Heart right ventricle (tissue), 16 donors: ENCODE results near the gene SPSB2. TPM values are rescaled to one million over a fixed set of nuclear protein-coding genes. Genes with fewer than 3 reads are reported as not detected.
A peak's percentile ranks its signal among the peaks of the same experiment; 100 is the strongest.

Experiments
- ATAC-seq, 8 donors: fragments of 200-7000 bp; cut with Tn5 transposase; one replicate each; pipeline ENCODE4 v1.9.1; 2020; ENCODE audit warnings: mild to moderate bottlenecking in 8 of 8, moderate library complexity in 8 of 8, moderate number of reproducible peaks in 1 of 8
- DNase-seq, 2 donors: peaks; one replicate each; pipeline ENCODE4 v3.0.0-alpha.2; 2020
- H3K27ac ChIP-seq, 10 donors: fragments of 200-600 bp; sonication (generic) in 2 of 10; one replicate each; pipeline versions ENCODE4 v1.5.0 to v1.8.0; 2020 to 2022; ENCODE audit warnings: mild to moderate bottlenecking in 3 of 10
- H3K27me3 ChIP-seq, 7 donors: fragments of 200-600 bp; one replicate each; pipeline ENCODE4 v1.8.0; 2021 to 2022; ENCODE audit warnings: mild to moderate bottlenecking in 2 of 7
- H3K36me3 ChIP-seq, 9 donors: fragments of 200-600 bp; sonication (generic) in 1 of 9; one replicate each; pipeline versions ENCODE4 v1.5.0 to v1.8.0; 2020 to 2022; ENCODE audit warnings: mild to moderate bottlenecking in 2 of 9
- H3K4me1 ChIP-seq, 9 donors: fragments of 200-600 bp; sonication (generic) in 1 of 9; one replicate each; pipeline versions ENCODE4 v1.5.0 to v1.8.0; 2020 to 2022; ENCODE audit warnings: mild to moderate bottlenecking in 4 of 9
- H3K4me3 ChIP-seq, 10 donors: fragments of 200-600 bp; sonication (generic) in 2 of 10; one replicate each; pipeline versions ENCODE4 v1.5.0 to v1.8.0; 2020 to 2022; ENCODE audit warnings: mild to moderate bottlenecking in 7 of 10, moderate library complexity in 2 of 10
- H3K9me3 ChIP-seq, 11 donors: fragments of 200-600 bp in 10 of 11; sonication (generic) in 2 of 11; one replicate each; pipeline versions ENCODE4 v1.5.0 to v1.8.0; 2013 to 2022; ENCODE audit warnings: mild to moderate bottlenecking in 2 of 11, control low read depth in 1 of 11, moderate library complexity in 1 of 11
- WGBS, 2 donors: extraction: QIAGEN DNeasy Blood & Tissue Kit; methylation state at CpG; one replicate each; pipeline ENCODE4 v1.1.7; 2013; ENCODE audit warnings: inconsistent platforms in 1 of 2; 5-methylcytosine and 5-hydroxymethylcytosine counted together
- intact Hi-C, 10 donors: fragments of 100-400 bp; cut with DNase I; formaldehyde crosslinking; loops; one replicate each; pipeline versions ENCODE4 v1.11.1 to v1.14.2; 2022
- long read RNA-seq, 3 donors: library from polyadenylated mRNA; unstranded; transcript quantifications; one replicate each; pipeline ENCODE4 v2.0.0, GENCODE V29; 2020 to 2021
- polyA plus RNA-seq, 2 donors: library from polyadenylated mRNA; stranded (reverse); fragments of 200-250 nt; gene quantifications; one replicate each; pipeline ENCODE4 v1.2.3, GENCODE V29; 2013
- total RNA-seq, 10 donors: library from RNA; stranded (reverse); fragmentation: NEBNext Ultra II Directional in 3 of 10; extraction: Animal tissue kit (Norgen Biotek cat#: 25700) in 3 of 10; gene quantifications; one replicate each; pipeline versions ENCODE4 v1.2.1 to v1.2.4, GENCODE V29; 2021 to 2023
- TF ChIP-seq, protein P1 (sequence below), 9 donors: fragments of 200-600 bp; sonication (generic) in 2 of 9; IDR thresholded peaks; one replicate each; pipeline versions ENCODE4 v1.5.0 to v1.8.0; 2021 to 2022; ENCODE audit warnings: antibody characterized with exemption in 9 of 9, mild to moderate bottlenecking in 5 of 9, moderate library complexity in 1 of 9
- donor health status: Arrhythmogenic right ventricular cardiomyopathy.
- donor health status: ischemic (EF 13 %, LVEDD 7.1; RV severe dilation, severe dysfunction).
- donor health status: healthy with polysubstance abuse.
- donor health status: DM: no; HTN: yes; CAD: no.
- donor health status: DM: no; HTN: no; CAD: no.
- donor health status: ischemic (EF 25% LVEDD 6.9; RV normal size, moderate dysfunction).
- donor health status: ischemic (EF 25% LVEDD 5.7; RV mildly dilated, moderate dysfunction).
- donor health status: healthy.
- donor health status: DM: yes; HTN: yes; CAD: no.
- donor health status: Ischemic cardiomyopathy.
- donor health status: ischemic (EF 35%, LVEDD 5.7; RV mildly dilated, moderate dysfunction).
- donor health status: nonischemic (EF 11% LVEDD 7.7; RV severe dilation, severe dysfunction).
- donor health status: DM: yes; HTN: yes; CAD: no.
- donor health status: PGD.
- donor health status: ischemic (EF 29% LVEDD 5.4; RV normal size, mild dysfunction).
- donor health status: nonischemic (EF 23%, LVEDD 6.1; RV moderate dilation, normal function).

SPSB2 gene, protein sequence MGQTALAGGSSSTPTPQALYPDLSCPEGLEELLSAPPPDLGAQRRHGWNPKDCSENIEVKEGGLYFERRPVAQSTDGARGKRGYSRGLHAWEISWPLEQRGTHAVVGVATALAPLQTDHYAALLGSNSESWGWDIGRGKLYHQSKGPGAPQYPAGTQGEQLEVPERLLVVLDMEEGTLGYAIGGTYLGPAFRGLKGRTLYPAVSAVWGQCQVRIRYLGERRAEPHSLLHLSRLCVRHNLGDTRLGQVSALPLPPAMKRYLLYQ
- total RNA-seq: 1 to 10 TPM; 2.0 to 5.6 (median 3.4) TPM
- polyA plus RNA-seq: 1 to 10 TPM; 5.4 to 5.6 TPM
- long read RNA-seq, donor 1, partial matches to known transcripts: 1 of 2 reads
- long read RNA-seq, donor 1, other reads (novel, unspliced or antisense): 0 of 2 reads
- long read RNA-seq, donor 2, partial matches to known transcripts: 1 of 9 reads
- long read RNA-seq, donor 2, other reads (novel, unspliced or antisense): 3 of 9 reads
- long read RNA-seq, donor 3, transcript SPSB2-205 (3 exons, 1,236 nt): major isoform, 6 of 11 reads
- long read RNA-seq, donor 3, partial matches to known transcripts: 4 of 11 reads
- long read RNA-seq, donor 3, other reads (novel, unspliced or antisense): 1 of 11 reads

DNA sequence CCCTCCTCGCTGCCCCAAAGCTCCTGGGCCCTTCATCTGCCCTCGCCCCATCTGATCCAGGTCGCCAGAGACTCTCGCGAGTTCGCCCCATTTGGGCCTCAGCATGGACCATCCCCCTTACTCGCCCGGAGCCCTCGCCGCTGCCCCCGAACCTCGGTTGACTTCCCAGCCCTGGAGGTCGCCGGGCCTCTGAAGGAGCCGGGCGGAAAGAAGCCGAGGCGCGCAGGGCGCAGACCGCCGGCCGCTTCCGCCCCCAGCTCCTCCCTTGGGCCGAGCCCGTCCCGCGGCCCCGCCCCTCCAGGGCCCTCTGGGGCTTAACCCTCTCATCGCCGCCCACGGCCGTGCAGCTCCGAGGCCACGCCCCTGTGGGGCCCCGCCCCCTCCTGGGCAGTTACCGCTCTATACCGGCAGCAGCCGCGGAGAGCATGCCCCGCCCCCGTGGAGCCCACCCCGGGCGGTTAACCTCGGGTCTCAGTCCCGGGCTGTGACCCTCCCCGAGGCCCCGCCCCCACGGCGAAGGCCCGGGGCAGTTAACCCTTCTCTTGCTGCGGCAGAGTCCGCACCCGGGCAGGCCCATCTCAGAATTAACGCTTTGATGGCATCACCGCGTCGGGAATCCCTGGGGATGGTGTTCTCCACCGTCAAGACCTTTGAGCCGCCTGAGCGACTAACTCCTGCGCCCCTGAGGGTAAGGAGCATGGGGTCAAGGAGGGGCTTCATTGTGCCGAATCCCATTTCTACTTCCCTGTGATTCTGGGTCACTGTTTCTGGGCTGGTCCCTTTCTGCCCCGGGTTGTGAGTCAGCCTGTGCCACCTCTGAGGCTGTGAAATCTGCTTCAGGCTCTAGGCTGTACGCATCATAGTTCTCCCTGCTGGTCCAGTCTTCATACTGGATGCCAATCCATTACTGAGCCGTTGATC lies at the start of gene SPSB2:
Gene SPSB2 (minus strand): TSS at position 210 of the 921 bp plus-strand sequence. CDS start 402 bp downstream, outside the sequence.
- Histone ChIP-seq H3K4me1 (peaks cover 24 to 58% (median 45%) of the 10 kb centered on the region in 9 donors), H3K4me3 (peak within 1 kb of the TSS; percentile 66 to 95 (median 80)), H3K27ac (peak within 1 kb of the TSS; percentile 50 to 91 (median 89)), H3K36me3 (peaks cover 0 to 61% (median 18%) of the 10 kb centered on the region in 9 donors), H3K9me3 (no peaks in the 10 kb centered on the region), H3K27me3 (no peaks in the 10 kb centered on the region)
- ATAC-seq (peak; percentile 90 to 97 (median 94)), DNase-seq (peak; percentile 97 to 99)
- intact Hi-C loops: loop anchor here in 3 of 10 donors (2.0 to 5.0 kb wide), 3 partner anchors 17 to 94 kb away; partner anchors contain the start of gene ATN1 (in 1 of the 3)
- 1% methylated on average over 58 to 66 of the region's 66 CpGs for WGBS, 2 donors
- TF ChIP-seq, protein P1, sequence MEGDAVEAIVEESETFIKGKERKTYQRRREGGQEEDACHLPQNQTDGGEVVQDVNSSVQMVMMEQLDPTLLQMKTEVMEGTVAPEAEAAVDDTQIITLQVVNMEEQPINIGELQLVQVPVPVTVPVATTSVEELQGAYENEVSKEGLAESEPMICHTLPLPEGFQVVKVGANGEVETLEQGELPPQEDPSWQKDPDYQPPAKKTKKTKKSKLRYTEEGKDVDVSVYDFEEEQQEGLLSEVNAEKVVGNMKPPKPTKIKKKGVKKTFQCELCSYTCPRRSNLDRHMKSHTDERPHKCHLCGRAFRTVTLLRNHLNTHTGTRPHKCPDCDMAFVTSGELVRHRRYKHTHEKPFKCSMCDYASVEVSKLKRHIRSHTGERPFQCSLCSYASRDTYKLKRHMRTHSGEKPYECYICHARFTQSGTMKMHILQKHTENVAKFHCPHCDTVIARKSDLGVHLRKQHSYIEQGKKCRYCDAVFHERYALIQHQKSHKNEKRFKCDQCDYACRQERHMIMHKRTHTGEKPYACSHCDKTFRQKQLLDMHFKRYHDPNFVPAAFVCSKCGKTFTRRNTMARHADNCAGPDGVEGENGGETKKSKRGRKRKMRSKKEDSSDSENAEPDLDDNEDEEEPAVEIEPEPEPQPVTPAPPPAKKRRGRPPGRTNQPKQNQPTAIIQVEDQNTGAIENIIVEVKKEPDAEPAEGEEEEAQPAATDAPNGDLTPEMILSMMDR (IDR thresholded peaks at IDR 0.05): peak in 2 of 9 donors; percentile 9 to 21

DNA sequence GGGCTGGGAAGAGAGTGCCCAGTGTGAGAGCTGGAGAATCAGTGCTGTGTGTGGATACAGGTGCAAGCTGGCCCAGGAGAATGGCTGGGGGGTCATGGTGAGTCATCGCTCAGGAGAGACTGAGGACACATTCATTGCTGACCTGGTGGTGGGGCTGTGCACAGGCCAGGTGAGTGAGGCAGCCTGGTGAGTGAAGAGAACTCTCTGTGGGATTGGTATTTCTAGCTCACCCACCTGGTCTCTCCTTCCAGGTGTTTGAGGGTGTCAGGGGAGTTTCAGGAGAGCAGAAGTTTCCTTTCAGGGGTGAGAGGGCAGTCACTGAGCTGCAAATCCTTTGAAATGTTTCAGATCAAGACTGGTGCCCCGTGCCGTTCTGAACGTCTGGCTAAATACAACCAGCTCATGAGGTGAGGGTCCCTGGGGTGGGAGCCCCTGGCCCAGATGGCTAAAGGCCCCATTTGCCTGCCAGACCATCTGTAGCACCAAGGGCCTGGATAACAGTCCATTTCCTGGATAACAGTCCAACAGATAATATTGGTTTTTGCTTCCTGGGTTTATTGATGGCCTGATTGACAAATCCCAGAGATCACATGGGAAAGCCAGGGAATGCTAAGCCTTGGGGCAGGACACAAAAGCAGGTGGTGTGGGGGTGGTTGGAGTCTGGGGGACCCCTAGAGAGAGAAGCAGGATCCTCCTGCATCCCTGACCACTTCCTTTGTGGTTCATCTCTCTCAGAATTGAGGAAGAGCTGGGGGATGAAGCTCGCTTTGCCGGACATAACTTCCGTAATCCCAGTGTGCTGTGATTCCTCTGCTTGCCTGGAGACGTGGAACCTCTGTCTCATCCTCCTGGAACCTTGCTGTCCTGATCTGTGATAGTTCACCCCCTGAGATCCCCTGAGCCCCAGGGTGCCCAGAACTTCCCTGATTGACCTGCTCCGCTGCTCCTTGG lies 49.2 kb upstream of the SPSB2 start:
- DNase-seq (no peak), ATAC-seq (no peak)
- WGBS, 2 donors: 87 to 90% methylated on average over 9 of the region's 9 CpGs
- H3K27me3 ChIP-seq: peaks cover 0 to 5% (median 0%) of the 10 kb centered on the region in 7 donors
- TF ChIP-seq, protein P1 (IDR thresholded peaks at IDR 0.05): no peak
- H3K4me1 ChIP-seq: peaks cover 17 to 48% (median 35%) of the 10 kb centered on the region in 9 donors
- peak overlapping the region in 1 of 10 donors; percentile 31 for H3K27ac ChIP-seq
- intact Hi-C loops: loop anchor here in 2 of 10 donors (5.0 kb wide), 2 partner anchors 40 to 170 kb away; partner anchors contain the start of gene C1R (in 1 of the 2)
- H3K4me3 ChIP-seq: no peak overlapping the region
- no peaks in the 10 kb centered on the region for H3K9me3 ChIP-seq
- H3K36me3 ChIP-seq: peaks cover 0 to 33% (median 0%) of the 10 kb centered on the region in 9 donors

DNA sequence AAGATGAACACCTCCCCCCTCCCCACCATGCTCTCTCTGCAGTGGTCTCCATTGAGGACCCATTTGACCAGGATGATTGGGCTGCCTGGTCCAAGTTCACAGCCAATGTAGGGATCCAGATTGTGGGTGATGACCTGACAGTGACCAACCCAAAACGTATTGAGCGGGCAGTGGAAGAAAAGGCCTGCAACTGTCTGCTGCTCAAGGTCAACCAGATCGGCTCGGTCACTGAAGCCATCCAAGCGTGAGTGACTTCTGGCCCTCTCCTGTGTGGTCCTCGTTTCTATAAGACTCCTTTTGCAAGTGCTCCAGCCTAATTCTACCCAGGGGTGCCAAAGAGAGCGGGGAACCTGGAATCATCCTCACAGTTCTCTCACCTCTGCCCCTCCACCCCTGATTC lies 48.4 kb upstream of the SPSB2 start:
- intact Hi-C loops: loop anchor here in 2 of 10 donors (5.0 kb wide), 2 partner anchors 41 to 171 kb away; partner anchors contain the start of gene C1R (in 1 of the 2)
- H3K27ac ChIP-seq: no peak overlapping the region
- TF ChIP-seq, protein P1 (IDR thresholded peaks at IDR 0.05): no peak
- H3K4me3 ChIP-seq: no peak overlapping the region
- 86 to 91% methylated on average over 7 of the region's 7 CpGs for WGBS, 2 donors
- peaks cover 9 to 41% (median 28%) of the 10 kb centered on the region in 9 donors for H3K4me1 ChIP-seq
- peaks cover 0 to 35% (median 0%) of the 10 kb centered on the region in 9 donors for H3K36me3 ChIP-seq
- H3K9me3 ChIP-seq: no peaks in the 10 kb centered on the region
- H3K27me3 ChIP-seq: peaks cover 0 to under 1% (median 0%) of the 10 kb centered on the region in 7 donors
- no peak for ATAC-seq
- DNase-seq: no peak
